Fibroblast of lung (primary cell): ENCODE data around the gene RMI1.

Experiments
- CTCF ChIP-seq, 2 donors: IDR thresholded peaks in 1 of 2; conservative IDR thresholded peaks in 1 of 2; 1 replicate in 1 of 2; 2 replicates in 1 of 2; pipeline ENCODE4 v1.5.1; 2011 to 2012; ENCODE audit warnings: low read length in 2 of 2, control low read depth in 1 of 2, inconsistent platforms in 1 of 2, low read depth in 1 of 2, mild to moderate bottlenecking in 1 of 2
- EZH2 ChIP-seq: IDR thresholded peaks from 2 replicates; pipeline ENCODE4 v1.5.1; 2012; ENCODE audit warnings: low read length, control low read depth, mild to moderate bottlenecking; ENCODE audit errors: missing control alignments

GRCh38 chr9:83940590-83941303 lies 39.9 kb upstream of the RMI1 start:
- TF ChIP-seq CTCF (conservative IDR thresholded peaks at IDR 0.05 in 1 of 2, IDR thresholded peaks at IDR 0.05 in 1 of 2; ENCODE audit: low read depth in 1 of 2, low read length in 2 of 2), result no peak
- no peak for TF ChIP-seq EZH2
